GM21447 (cell line): ENCODE measurements around the gene PCBP1.
"Not testable (repeated sequence)": the region's sequence is repeated elsewhere in the genome, so short reads cannot be mapped to it uniquely, and the experiment has no call there.

Experiments used
- ATAC-seq: cut with Tn5 transposase; IDR thresholded peaks from one replicate; pipeline ENCODE4 v1.9.1; 2021; ENCODE audit not compliant: unreplicated experiment

Gene PCBP1

GRCh38 chr2:70095720-70096670 lies 8.7 kb downstream of the PCBP1 start:
- no peak for ATAC-seq

DNA sequence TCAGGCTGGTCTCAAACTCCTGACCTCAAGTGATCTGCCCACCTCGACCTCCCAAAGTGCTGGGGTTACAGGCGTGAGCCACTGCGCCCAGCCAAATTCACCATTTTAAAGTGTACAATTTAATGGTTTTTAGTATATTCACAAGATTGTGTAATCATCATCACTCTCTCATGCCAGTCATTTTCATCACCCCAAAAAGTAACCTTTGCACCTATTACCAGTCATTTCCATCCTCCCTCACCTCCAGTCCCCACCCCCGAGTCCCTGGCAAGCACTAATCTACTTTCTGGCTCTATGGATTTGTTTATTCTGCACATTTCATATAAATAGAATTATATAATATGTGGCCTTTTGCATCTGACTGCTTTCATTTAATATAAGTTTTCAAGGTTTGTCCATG lies 10.8 kb downstream of the PCBP1 start:
- no peak for ATAC-seq

DNA sequence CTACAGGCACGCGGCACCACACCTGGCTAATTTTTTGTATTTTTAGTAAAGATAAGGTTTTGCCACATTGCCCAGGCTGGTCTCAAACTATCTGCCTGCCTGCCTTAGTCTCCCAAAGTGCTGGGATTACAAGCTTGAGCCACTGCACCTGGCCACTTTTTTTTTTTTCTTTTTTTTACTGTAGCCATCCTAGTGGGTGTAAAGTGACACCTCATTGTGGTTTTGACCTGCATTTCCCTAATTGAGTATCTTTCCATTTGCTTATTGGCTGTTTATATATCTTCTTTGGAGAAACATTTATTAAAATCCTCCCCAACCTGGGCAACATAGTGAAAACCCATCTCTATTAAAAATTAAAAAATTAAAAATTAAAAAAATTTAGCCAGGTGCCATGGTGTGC lies 12.0 kb downstream of the PCBP1 start:
- ATAC-seq = no peak

DNA sequence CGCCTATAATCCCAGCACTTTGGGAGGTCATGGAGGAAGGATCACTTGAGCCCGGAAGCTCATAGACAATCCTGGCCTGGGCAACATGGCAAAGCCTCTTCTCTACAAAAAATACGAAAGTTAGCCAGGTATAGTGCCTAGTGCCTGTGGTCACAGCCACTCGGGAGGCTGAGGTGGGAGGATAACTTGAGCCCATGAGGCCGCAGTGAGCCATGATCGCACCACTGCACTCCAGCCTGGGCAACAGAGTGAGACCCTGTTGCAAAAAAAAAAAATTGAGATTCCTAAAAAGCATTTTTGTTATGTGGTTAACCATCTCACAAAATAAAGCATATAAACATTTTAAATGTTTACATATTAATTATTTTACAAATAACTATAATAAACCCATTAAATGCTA lies 13.9 kb downstream of the PCBP1 start:
- ATAC-seq = no peak

- not testable (repeated sequence) for ATAC-seq
Observed at GRCh38 chr2:70101686-70102085, 14.4 kb downstream of the PCBP1 start.

GRCh38 chr2:70102323-70102905 lies 15.1 kb downstream of the PCBP1 start:
- ATAC-seq = not testable (repeated sequence)

DNA sequence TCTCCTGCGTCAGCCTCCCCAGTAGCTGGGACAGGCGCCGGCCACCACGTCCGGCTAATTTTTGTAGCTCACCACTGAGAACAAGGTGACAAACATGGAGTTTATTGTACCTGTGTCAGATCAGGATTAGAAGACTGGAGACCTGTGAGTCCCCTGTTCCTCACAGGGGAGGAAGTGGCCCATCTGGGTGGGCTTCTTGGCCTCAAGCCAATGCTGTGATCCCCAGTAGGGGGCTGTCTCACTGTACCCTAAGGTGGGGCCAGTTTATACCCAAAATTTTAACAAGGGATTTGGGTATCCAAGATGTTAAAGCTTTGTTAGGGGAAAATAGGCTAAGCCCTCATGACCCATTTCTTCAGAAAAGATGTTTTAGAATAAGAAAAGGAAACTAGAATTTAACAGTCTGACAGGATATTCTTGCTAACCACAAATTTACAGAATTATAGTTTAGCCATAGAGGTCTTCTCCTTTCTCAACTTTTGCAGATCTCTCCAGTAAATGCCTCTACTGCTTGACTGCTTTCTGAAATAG lies 16.3 kb downstream of the PCBP1 start:
- no peak for ATAC-seq

- no peak for ATAC-seq
Observed at GRCh38 chr2:70104231-70105111, 17.2 kb downstream of the PCBP1 start.

- ATAC-seq = not testable (repeated sequence)
Observed at GRCh38 chr2:70106138-70106537, 18.9 kb downstream of the PCBP1 start.

DNA sequence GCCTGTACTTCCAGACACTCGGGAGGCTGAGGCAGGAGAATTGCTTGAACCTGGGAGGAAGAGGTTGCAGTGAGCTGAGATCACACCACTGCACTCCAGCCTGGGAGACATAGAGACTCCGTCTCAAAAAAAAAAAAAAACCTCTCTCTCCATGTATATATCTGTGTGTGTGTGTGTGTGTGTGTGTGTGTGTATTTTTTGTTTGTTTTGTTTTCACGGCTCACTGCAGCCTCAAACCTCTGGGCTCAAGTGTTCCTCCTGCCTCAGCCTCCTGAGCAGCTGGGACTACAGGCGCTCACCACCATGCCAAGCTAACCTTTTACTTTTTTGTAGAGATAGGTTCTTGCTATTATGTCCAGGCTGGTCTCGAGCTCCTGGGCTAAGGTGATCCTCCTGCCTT lies 23.1 kb downstream of the PCBP1 start:
- not testable (repeated sequence) for ATAC-seq

DNA sequence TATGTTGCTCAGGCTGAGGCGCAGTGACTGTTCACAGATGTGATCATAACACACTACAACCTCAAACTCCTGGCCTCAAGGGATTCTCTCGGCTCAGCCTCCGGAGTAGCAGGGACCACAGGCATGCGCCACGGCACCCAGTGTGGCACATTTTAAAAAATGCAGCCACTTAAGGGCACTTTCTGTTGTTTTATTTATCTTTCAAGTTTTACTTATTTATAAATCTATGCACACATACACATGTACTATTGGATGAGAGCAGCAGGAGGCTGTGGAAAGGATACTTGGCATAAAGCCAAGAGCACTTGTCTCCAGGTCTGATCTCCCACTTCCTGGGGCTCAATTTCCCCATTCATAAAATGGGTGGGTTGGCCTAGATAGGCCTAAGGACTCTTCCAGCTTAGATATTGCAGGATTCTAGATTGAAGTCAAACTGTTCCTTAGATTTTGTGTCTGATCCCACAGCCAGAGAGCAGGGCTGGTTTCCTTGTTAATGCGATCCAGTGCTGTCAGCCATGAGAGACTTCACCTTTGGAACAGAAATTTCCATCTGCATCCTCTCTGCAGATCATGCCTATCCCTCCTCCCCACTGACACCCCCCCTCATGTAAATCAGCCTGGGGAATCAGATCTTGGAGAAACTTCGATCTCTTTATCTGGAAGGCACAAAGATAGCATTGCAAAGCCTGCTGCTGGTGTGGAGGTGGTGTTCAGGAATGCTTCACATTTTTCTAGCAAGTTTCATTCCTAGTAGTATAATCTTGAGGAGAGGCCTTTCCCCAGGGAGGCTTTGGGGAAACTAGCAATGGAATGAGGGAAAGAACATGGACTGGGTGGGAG lies 24.7 kb downstream of the PCBP1 start:
- no peak for ATAC-seq

DNA sequence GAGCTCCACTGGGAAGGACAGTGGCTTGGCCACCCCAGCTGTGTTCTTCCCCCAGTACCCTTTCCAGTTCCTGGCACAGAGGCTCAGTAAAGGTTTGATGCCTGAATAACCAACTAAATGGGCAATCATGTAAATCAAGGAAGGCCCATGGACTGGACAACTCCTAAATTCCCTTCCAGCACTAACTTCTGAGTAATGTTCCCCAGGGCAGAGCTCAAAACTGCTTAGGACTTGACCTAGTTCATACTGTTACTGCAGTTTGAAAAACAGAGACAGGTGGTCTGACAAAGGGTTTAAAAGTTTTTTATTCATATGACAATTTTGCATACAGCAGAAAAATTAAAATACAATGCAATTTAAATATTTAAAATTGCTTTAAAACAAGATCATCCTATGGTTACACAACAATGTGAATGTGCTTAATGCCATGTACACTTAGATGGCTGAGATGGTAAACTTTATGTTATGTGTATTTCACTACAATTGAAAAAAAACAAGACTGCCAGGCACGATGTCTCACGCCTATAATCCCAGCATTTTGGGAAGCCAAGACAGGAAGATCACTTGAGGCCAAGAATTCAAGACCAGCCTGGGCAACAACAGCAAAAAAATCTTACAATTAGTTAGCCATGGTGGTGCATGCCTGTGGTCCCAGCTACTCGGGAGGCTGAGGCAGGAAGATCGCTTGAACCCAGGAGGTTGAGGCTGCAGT lies 26.2 kb downstream of the PCBP1 start:
- ATAC-seq = no peak

DNA sequence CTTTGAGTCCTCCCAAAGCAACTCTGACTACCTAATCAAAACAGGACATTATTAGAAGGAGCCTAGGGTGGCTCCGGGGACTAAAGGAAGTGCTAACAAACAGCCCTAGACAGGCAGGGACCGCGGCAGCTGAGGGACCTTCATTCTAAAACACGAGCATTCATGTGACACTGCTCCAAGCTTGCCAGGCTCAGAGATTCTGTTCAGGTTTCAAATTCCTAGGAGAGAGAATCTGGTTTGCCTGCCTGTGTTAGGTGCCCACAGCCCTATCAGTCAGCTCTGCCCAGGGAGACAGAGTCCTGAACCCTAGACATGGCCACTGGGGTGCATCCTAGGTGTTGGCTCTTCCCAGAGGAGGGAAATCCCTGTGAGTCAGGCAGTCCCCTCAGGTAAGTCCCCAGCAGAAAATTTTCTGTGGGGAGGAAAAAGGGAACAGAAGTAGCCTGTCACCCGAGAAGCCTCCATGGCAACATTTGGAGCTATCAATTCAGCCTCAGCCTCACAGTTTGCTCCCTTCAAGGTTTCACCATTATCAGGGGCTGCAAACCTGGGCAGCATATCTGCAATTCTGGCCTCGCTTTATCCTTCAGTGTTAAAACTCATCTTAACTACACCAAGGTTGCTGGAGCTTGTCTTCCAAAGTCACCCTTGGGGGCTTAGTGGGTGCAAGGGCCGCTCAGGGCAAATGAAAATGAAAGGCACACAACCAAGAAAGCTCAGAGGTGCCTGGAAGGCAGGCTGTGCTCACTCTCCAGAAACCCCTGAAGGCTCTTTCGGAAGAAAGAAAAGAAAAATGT lies 28.6 kb downstream of the PCBP1 start:
- peak; percentile 61 for ATAC-seq

- no peak for ATAC-seq
Observed at GRCh38 chr2:70116936-70117552, 29.8 kb downstream of the PCBP1 start.

DNA sequence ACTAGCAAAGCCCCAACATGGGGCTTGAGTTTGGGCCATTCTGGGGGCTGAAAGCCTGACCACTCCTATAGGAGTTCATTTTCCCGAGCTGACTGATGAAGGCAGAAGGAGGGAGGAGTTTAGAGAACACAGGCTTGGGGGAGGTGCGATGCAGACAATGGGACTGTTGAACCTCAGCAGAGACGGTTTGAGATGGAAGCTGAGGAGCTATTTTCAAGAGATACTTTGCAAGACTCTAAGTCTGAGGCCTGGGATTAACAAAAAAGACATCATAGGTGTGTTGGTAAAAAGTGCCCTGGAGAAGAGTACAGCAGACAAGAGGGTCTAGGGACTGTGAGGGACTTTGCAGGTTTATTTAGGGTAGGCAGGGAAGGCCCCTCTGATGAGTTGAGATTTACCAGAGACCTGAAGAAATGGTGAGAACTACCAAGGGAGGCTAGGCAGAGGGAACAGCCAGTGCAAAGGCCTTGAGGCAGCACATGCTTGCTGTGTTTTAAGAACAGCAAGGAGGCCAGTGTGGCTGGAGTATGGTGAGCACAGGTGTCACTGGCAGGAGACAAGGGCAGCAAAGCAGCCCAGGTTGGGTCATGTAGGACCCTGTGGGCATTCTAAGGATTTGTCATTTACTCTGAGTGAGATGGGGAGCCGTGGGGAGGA lies 31.6 kb downstream of the PCBP1 start:
- no peak for ATAC-seq

DNA sequence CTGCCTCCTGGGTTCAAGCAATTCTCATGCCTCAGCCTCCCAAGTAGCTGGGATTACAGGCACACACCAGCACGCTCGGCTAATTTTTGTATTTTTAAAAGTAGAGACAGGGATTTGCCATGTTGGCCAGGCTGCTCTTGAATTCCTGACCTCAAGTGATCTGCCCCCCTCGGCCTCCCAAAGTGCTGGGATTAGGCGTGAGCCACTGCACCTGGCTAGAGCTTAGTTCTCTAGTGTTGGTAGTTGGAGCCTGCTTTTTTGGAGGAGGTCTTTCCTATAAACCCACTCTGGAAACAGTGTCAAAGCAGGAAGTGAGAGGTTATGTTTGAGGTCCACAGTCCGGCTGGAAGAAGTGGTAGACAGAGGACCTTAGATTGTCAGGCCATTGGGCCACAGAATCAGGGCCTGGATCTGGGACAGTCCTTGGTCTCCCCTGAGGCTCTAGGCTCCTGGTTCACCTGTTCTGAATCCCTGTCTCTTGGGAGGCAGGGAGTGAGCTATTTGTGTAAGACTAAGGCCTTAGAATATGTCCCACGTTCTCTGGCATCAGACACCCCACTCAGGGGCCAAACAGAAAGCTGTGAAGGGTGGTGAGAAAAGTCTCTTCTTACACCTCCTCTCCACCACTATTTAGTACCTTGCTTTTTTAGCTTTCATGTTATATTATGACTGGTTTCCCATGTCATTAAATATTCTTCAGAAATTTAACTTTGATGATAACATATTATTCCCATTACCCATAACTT lies 34.5 kb downstream of the PCBP1 start:
- ATAC-seq = no peak

GRCh38 chr2:70122470-70122869 lies 35.2 kb downstream of the PCBP1 start:
- ATAC-seq = no peak
